Activated effector memory CD4-positive, alpha-beta T cell treated with anti-CD3 and anti-CD28 coated beads, Interleukin-2, amount 50 U/mL, for 16 hours (primary cell): ENCODE results near the gene CRY1.
A peak's percentile ranks its signal among the peaks of the same experiment; 100 is the strongest.
"Not testable (repeated sequence)": the region's sequence is repeated elsewhere in the genome, so short reads cannot be mapped to it uniquely, and the experiment has no call there.

Experiments used
- DNase-seq: peaks from one replicate; pipeline ENCODE4 v3.0.0-alpha.2; 2020

Gene CRY1

DNA sequence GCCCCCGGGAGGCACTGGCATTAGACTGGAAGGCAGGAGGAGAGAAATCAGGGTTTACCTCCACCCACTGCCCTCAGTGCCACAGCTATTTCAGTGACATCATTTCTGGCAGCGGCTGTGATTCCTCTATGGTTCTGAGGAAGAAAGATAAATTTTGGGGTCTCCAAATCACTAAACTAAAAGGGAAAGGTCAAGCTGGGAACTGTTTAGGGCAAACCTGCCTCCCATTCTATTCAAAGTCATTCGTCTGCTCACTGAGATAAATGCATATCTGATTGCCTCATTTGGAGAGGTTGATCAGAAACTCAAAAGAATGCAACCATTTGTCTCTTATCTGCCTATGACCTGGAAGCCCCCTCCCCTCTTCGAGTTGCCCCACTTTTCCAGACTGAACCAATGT, 14.0 kb upstream of the CRY1 start:
- DNase-seq = no peak

DNA sequence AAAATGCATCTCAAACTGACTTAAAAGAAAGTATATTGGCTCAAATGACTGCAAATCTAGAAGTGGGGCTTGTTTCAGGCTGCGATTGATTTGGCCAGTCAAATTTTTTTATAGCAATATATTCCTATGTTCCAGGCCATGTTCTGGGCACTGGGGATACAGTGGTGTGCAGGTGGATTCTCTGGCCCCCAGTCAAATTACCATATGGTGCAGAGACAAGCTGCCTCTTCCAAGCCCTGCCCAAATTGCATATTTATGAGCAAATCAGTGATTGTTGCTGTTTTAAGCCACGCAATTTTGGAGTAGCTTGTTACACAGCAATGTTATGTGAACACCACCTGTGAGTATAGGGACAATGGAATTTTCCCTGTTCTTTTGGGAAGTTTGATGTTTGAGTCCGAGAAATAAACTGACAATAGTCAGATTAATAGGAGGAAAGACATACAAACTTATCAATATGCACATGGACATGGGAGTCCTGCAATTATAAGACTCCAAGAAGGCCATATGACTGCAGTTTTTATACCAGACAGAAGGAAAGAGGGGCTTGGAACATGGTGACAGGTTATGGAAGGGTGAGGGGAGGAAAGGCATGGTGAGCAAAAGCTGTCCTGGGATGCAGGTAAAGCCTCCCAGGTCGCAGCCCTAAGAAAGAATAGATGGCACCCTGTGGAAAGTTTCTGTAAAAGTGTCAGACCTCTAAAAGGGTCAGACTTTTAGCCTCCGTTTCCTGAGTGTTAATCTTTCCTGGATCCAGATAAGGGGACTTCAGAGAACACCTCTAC, 13.1 kb upstream of the CRY1 start:
- no peak for DNase-seq

DNA sequence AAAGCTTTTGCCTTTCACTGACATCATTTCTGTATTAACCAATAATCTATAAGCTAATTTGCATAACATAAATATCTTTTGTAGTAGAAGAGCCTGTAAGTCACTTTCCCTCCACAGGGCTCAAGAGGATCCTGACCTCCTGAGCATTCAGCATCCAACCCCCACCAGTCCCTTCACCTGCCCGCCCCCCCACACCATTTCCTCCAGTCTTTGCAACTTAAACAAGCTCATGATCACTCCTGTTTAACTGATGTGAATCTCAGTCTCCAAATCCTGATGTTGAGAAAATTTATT, 12.0 kb upstream of the CRY1 start:
- DNase-seq = no peak

DNA sequence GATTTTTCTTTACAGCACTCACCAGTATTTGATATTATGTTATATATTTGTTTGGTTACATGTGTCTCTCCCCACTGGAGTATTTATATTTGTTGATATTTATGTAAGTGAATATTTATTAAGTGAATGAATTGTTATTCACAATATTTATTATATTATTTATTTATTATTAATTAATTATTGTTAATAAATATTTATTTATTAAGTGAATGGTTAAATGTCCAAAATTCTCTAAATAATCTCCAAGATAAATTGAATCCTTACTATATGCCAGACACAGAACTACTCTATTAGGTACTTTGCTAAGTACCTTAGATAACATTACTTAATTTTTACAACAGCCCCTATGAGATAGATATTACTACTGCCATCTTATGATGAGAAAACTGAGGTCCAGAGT, 10.2 kb upstream of the CRY1 start:
- no peak for DNase-seq

DNA sequence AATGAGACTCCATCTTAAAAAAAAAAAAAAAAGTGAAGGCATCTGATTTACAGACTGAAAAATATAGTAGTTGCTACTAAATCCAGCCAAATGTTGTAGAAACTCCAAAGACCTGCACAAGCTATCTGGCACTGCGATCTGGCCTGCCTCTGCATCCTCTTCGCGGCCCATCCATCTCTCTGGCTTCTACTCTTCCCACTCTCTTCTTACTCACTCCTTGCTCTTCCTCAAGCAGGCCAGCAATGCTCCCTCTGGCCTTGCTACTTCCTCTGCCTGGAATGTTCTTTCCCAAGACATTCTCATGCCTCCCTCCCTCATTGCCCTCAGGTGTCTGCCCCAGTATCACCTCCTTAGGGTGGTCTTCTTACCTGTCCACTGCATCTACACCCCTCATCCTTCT, 9.7 kb upstream of the CRY1 start:
- no peak for DNase-seq

DNA sequence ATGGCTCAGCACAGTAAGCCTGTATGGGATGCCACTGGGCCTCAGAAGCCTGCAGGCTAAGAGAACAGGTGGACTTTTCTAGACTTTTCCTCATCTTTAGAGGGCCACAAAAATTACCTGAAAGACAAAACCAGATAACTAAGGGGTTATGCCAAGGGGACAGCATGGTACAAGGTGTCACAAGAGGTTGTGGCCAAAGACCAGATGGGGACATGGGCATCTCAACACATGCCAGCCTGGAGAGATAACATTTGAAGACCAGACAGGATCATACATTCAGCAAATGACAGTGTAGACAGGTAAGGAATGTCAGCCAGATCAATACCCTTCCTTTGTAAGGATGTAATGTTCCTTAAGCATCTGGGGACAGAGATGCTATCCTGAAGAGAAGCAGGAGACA, 8.9 kb upstream of the CRY1 start:
- no peak for DNase-seq

DNA sequence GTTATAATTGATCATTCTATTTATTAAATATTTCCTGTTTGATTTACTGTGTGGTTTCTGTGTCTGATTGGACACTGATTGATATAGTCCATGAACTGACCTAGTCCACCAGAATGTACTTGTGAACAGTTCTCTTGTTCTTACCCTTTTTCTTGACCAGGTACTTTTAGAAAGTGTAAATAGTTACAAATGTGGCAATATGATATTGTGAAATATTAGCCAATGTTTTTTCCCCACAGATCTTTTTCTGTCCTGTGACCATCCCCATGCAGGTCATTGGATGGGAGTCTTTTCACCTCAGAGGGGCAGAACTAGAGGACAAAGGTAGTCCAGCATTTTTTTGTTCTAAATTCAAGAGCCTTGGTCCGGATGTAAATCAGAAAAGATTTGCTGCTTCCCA, 8.3 kb upstream of the CRY1 start:
- no peak for DNase-seq

DNA sequence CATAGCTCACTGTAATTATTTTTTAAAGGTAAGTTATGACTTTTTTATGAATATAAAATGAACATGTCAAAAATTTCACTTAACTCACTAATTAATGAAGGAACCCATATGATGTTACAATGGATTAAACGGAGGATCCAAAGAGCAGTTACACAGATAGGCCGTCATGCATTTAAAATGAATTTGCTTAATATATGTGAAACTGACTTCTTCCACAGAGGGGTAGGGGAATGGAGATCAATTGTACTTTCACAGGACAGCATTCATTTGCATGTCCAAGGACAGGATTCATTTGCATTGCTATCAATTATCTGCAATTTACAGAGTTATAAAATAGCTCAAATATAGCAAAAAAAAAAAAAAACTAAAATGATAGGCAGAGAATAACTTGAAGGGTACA, 6.6 kb upstream of the CRY1 start:
- DNase-seq = no peak

DNA sequence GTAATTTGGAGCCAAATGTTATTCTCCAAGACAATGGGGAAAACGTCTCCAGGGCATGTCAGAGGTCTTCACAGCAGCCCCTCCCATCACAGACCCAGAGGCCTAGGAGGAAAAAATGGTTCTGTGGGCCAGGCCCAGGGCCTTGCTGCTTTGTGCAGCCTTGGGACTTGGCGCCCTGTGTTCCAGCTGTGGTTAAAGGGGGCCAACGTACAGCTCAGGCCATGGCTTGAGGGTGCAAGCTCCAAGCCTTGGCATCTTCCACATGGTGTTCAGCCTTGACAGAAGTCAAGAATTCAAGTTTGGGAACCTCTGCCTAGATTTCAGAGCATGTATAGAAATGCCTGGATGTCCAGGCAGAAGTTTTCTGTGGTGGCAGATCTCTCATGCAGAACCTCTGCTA, 3.2 kb upstream of the CRY1 start:
- DNase-seq = no peak

DNA sequence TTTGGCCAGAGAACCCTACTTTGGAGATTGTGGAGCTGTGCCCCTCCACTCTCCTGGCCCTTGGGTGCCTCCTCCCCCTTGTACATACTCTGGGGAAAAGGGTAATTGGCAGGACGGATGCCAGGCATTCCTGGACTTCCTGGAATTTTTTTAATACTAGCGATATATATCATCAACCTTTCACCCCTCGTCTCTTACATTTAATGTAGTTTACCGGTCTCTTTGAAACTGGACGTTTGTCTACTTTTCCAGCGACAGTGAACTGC, 767 bp upstream of the CRY1 start:
- no peak for DNase-seq

DNA sequence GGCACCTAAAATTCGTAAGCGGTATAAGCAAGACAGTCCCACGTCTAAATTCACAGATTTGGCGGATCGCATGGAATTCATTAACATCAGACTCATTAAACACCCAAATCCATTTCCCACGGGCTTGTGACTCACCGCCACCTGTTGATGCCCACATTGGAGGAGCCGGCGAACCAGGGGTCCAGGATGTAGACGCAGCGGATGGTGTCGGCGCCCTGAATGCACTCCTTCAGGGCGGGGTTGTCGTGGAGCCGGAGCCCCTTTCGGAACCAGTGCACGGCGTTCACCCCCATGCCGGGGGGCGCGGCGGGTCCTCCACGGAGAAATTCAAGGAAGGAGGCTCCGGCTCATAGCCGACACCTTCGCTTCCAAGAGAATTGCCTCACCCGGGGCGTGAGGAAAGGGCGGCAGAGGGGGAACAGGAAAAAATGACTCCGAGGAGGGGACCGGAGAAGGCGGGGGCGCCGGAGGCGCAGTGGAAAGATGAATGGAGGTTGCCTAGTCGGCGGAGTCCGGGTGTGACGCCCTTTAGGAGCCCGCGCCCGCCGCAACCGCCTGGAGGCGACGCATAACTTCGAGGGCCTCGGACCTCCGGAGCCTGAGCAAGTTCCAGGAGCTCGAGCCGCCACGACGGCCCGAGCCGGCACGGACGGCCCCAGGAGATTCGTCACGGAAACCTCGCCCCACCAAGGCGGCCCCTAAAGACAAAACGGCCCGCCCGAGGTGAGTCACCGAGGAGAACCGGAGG, 506 bp downstream of the CRY1 start:
- DNase-seq = peak; percentile 91

DNA sequence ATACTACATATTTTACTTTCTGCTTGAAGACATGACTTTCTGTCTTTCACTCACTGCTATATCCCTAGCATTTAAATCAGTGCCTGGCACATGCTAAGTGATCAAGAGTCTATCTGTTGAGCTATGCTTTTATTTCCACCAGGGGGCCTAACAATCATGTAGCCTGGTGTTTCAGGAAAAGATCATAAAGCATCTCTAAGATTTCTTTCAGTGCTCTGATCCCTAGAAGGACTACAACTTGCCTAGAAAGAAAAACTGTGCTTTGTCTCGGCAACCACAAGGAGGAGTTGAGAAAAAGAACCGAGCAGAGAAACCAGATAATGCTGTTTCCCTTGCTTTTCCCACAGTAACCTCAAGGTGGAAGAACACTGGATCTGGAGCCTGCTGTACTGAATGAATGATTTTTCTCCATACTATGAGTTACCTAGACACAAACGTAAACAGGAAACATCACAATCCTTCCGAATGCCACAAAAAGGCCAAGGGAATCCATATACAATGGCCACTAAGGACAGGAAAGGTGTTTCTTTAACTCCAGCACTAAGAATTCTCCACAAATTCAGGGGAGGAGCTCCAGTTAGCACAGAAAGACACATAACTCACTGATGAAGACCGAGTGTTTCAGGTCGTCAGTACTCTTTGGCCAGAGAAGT, 1.2 kb downstream of the CRY1 start:
- no peak for DNase-seq

DNA sequence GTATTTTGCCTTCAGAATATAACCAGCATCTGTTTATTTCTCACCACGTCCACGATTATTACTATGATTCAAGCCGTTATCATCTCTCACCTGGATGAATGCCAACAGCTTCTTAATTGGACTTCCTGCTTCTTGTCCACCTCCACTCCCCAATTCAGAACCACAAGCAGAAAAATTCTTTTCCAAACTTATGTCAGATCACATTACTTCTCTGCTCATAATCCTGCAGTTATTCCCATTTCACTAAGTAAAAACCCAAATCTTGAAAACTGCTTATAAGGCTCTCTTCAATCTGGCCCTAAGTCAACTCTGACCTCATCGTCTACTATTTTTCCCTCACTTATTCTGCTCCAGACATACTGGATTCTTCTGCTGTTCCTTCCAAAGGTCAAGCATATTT, 2.0 kb downstream of the CRY1 start:
- DNase-seq = no peak

DNA sequence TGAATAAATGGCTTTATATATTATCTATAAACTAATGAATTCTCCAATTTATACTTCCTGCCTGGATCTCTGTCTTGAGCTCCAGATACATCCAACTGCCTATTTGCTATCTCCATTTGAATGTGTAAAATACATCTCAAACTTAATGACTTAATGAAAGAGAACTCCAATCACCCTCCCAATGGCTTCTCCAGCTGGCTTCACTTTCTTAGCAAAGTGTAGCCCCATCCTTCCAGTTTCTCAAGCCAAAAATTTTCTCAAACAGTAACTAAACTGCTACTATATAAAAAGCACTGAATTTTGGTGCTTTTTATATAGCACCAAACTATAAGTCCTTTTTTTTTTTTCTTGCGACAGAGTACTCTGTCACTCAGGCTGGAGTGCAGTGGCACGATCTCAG, 2.6 kb downstream of the CRY1 start:
- DNase-seq = no peak

DNA sequence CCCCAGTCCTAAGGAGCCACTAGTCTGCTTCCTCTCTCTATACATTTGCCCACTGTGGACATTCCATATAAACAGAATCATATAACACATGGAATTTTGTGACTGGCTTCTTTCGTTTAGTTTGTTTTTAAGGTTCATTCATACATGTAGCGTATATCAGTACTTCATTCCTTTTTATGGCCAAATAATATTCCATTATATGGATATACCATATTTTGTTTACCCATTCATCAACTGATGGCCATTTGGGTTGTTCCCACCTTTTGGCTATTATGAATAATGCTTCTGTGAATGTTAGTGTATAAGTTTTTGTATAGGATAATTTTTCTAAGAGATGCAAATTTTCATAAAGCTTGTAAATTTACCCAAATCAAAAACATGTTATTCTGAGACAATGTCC, 4.4 kb downstream of the CRY1 start:
- DNase-seq = no peak

DNA sequence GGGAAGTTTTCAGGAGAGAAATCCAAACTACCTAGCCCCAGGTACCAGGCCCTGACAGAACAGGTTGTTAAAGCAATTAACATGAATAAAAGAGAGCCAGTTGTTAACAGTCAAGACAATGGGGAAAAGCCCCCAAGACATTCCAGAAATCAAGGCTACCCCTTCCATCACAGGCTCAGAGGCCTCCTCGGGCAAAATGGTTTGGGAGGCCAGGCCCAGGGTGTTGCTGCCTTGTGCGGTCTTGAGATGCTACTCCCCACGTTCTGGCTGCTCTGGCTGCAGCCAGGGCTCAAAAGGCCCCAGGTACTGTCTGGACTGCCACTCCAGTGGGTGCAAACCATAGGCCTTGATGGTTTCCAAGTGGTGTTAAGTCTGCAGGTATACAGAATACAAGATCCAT, 7.0 kb downstream of the CRY1 start:
- DNase-seq = no peak

DNA sequence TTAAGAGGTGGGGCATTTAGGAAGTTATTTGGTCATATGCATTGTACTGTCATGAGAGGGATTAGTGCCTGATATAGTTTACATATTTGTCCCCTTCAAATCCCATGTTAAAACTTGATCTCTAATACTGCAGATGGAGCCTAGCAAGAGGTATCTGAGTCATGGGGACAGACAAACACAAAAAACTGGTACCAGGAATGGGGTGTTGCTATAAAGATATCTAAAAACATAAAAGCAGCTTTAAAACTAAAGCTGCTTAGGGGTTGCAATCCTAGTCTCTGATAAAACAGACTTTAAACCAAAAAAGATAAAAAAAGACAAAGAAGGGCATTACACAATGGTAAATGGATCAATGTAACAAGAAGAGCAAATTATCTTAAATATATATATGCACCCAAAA, 11.6 kb downstream of the CRY1 start:
- DNase-seq = no peak

DNA sequence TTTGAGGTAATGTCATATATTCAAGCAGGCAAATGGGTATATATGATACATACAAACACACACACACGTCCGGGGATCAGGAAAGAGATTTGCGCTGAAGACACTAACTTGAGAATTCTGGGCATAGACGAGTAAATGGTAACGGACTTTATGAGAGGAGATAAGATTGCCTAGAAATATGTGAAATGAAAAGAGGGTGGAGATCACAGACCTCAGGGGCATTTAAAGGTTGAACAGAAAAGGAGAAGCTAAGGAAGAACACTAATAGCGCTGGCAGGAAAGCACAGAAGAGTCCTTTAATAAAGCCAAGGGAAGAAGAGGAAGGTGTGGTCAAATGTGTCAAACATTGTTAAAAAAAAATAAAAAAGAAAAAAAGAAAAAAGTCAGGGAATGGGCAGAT, 13.1 kb downstream of the CRY1 start:
- no peak for DNase-seq

DNA sequence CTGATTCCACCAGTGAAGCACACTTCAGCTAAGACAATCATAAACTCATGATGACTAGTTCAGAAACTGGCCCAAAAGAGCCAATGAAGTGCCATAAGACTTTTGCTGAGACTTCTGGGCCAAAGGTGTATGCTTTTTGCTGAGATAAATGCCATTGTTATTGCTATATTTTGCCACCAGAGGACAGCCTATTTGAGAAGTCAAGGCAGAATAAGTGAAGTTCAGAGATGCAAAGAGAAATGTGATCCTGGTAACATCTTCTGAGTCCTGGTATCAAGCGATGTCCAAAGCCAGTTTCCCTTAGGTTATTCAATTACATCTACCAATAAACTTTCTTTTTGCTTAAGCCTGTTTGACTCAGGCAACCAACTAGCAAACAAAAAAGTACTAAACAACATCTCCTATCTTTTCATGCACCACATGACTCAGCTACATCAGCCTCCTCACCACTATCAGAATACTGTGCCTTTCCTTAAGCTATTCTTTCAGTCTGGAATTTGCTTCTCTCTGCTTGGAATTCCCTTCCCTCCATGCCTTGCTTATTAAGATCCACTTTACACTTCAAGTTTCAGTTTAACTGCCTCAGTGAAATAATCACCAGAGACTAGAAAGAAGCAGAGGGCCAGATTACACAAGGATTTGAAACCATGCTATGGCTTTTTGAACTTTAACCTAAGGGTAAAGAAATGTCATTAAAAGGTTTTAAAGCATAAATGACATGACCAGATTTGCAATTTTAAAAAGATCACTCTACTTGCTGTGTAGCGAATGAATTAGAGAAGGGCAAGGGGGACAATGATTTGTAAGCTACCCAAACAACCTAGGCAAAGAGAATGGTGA, 14.0 kb downstream of the CRY1 start:
- no peak for DNase-seq

DNA sequence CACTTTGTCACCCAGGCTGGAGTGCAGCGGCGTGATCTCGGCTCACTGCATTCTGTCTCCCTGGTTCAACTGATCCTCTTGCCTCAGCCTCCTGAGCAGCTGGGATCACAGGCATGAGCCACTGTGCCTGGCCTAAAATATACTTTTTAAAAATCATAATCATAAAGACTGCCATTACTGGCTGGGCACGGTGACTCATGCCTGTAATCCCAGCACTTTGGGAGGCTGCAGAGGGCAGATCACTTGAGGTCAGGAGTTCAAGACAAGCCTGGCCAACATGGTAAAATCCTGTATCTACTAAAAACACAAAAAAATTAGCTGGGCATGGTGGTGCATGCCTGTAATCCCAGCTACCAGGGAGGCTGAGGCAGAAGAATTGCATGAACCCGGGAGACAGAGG, 20.1 kb downstream of the CRY1 start:
- DNase-seq = not testable (repeated sequence)

DNA sequence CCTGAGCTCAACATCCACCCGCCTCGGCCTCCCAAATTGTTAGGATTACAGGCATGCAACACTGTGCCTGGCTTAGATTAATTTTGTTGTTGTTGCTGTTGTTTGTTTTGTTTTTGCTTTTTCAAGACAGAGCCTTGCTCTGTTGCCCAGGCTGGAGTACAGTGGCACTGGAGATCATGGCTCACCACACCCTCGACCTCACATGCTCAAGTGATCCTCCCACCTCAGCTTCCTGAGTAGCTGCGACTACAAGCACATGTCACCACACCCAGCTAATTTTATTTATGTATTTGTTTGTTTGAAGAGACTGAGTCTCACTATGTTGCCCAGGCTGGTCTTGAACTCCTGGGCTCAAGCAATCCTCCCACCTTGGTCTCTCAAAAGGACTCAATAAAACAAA, 26.7 kb downstream of the CRY1 start:
- no peak for DNase-seq

DNA sequence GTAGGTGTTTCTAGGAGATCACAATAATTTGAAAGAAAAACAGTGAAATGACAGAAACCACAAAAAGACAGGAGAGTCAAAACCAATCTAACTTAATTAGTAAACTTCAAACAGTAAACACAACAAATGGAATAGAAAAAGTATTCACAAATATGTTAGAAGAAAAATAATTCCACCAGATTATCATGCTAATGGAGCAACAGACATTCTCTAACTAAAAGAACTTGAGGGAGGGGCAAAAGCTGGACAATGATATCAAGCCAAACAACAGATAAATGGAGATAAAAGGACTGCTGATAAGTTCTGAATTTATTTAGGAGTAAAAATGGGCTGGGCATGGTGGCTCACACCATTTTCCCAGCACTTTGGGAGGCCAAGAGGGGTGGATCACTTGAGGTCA, 28.7 kb downstream of the CRY1 start:
- DNase-seq = no peak

DNA sequence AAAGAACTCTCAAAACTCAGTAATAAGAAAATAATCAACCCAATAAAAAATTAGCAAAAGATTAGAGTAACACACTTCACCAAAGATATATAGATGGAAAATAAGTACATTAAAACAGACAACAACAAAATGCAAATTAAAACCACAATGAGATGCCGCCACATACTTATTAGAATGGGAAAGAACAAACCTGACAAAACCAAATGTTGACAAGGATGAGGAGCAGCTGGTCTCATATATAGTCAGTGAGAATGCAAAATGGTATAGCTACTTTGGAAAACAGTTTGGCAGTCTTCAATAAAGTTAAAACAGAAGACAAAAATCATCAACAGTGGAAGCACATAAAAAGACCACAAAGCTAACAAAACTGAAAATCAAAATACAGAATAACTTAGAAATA, 29.1 kb downstream of the CRY1 start:
- DNase-seq = no peak

DNA sequence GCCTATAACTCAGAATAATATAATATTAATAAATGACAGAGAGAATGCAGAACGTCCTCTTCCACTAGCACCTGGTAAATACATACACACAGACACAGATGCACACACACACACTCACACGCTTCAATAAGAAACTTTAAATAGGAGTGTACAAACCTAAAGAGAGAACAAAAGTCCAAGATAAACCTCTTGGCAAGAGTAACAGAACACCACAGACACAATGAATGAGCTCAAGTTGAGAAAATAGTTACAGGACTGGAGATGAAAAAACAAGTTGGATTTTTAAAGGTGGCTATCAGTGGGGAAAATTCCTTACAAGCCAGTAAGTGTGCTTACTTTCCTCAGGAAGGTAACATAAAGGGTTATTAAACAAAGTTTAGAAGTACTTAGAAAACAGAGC, 35.2 kb downstream of the CRY1 start:
- no peak for DNase-seq
